ENCODE results near the gene MLEC.

MLEC gene

GRCh38 chr12:120741476-120742421 lies 54.8 kb downstream of the MLEC start:
- ATAC-seq, result no peak
- no peak for TF ChIP-seq POU6F1 (CRISPR knock-in tag; IDR thresholded peaks at IDR 0.05; ENCODE audit: borderline replicate concordance, low read depth)
- TF ChIP-seq TSHZ2 (CRISPR knock-in tag; IDR thresholded peaks at IDR 0.05), result no peak
- no peak for TF ChIP-seq CREB5 (CRISPR knock-in tag; IDR thresholded peaks at IDR 0.05; ENCODE audit: low read depth)
- TF ChIP-seq BACH2 (CRISPR knock-in tag; IDR thresholded peaks at IDR 0.05; ENCODE audit: borderline replicate concordance), result no peak
- no peak for TF ChIP-seq TCF4 (CRISPR knock-in tag; IDR thresholded peaks at IDR 0.05; ENCODE audit: borderline replicate concordance)
- no peak for TF ChIP-seq OSR1 (CRISPR knock-in tag; IDR thresholded peaks at IDR 0.05)
- no peak for TF ChIP-seq GLIS3 (CRISPR knock-in tag; IDR thresholded peaks at IDR 0.05)
- no peak for TF ChIP-seq RARB (CRISPR knock-in tag; IDR thresholded peaks at IDR 0.05)

- no peak for ATAC-seq
- TF ChIP-seq ISL1 (CRISPR knock-in tag; IDR thresholded peaks at IDR 0.05) (no peak), TOX (CRISPR knock-in tag; IDR thresholded peaks at IDR 0.05; ENCODE audit: borderline replicate concordance) (no peak)
Measured at GRCh38 chr12:120744922-120745493, 58.1 kb downstream of the MLEC start.

- no peak for TF ChIP-seq RARB (CRISPR knock-in tag; IDR thresholded peaks at IDR 0.05)
- TF ChIP-seq TSHZ2 (CRISPR knock-in tag; IDR thresholded peaks at IDR 0.05), result no peak
- TF ChIP-seq SNAI2 (CRISPR knock-in tag; IDR thresholded peaks at IDR 0.05), result no peak
- TF ChIP-seq PPARA (CRISPR knock-in tag; IDR thresholded peaks at IDR 0.05; ENCODE audit: borderline replicate concordance), result no peak
- no peak for TF ChIP-seq ZNF565 (CRISPR knock-in tag; conservative IDR thresholded peaks at IDR 0.05; ENCODE audit: low read depth)
- no peak for TF ChIP-seq CSRNP3 (CRISPR knock-in tag; IDR thresholded peaks at IDR 0.05)
- TF ChIP-seq TOX (CRISPR knock-in tag; IDR thresholded peaks at IDR 0.05; ENCODE audit: borderline replicate concordance), result no peak
- TF ChIP-seq ZNF70 (CRISPR knock-in tag; IDR thresholded peaks at IDR 0.05), result no peak
- no peak for TF ChIP-seq ZFP30 (CRISPR knock-in tag; IDR thresholded peaks at IDR 0.05)
- TF ChIP-seq ESRRG (CRISPR knock-in tag; IDR thresholded peaks at IDR 0.05), result no peak
- TF ChIP-seq CREB5 (CRISPR knock-in tag; IDR thresholded peaks at IDR 0.05; ENCODE audit: low read depth), result no peak
- TF ChIP-seq PATZ1 (CRISPR knock-in tag; IDR thresholded peaks at IDR 0.05; ENCODE audit: borderline replicate concordance), result no peak
- TF ChIP-seq ZFP3 (CRISPR knock-in tag; IDR thresholded peaks at IDR 0.05), result no peak
- TF ChIP-seq BACH2 (CRISPR knock-in tag; IDR thresholded peaks at IDR 0.05; ENCODE audit: borderline replicate concordance), result no peak
- no peak for TF ChIP-seq ISL1 (CRISPR knock-in tag; IDR thresholded peaks at IDR 0.05)
- no peak for TF ChIP-seq GLIS3 (CRISPR knock-in tag; IDR thresholded peaks at IDR 0.05)
- ATAC-seq, result no peak; the same call in 2 of the 3 replicates
Measured at GRCh38 chr12:120748242-120748641, 61.3 kb downstream of the MLEC start.

All from SK-N-SH treated with all-trans-retinoic acid at 6 μM for 48 hours (cell line).